Hematopoietic multipotent progenitor cell treated with erythropoietin and hydrocortisone succinate and interleukin-3 and kit ligand, for 4 days (in vitro differentiated cells): ENCODE results near the gene CDK3.
"Not testable (repeated sequence)": the region's sequence is repeated elsewhere in the genome, so short reads cannot be mapped to it uniquely, and the experiment has no call there.

ENCODE experiments used
- DNase-seq: peaks from one replicate; pipeline ENCODE4 v3.0.0-alpha.2; 2015

Gene CDK3

DNA sequence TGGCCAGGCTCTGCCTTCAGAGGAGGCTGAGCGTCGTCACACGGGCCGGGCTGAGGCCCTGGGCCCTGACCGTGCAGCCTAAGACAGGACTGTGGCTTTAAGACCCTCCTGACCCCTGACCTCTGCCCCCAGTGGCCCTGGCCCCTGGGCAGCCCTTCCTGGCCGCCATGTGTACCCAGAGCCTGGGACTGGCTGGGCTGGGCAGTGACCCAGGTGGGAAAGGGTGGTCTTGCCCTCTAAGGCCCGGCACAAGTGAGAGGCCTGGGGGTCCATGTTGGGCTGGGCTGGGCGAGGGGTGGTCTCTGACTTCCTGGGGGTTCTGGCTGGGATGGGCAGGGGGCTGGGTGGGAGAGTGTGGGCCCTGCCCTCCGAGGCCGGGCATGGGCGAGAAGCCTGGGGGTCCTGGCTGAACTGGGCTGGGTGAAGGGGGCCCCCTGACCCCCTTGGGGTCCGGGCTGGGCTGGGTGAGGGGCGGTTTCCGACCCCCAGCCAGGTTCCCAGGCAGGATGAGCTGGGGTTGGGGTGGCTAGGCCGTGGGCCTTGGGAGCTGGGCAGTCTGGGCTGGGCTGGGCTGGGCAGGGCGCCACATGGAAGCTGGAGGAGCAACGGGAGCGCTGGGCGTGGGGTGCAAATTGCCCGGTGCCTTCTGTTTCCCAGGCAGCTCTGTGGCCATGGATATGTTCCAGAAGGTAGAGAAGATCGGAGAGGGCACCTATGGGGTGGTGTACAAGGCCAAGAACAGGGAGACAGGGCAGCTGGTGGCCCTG, at the start of gene CDK3:
TSS of gene CDK3 (plus strand) at position 101 of the 767 bp plus-strand sequence. CDS start at position 672, 571 bp downstream.
- no peak for DNase-seq

GRCh38 chr17:75950855-75951554, 49.6 kb upstream of the CDK3 start:
- DNase-seq: peak; percentile 93

DNA sequence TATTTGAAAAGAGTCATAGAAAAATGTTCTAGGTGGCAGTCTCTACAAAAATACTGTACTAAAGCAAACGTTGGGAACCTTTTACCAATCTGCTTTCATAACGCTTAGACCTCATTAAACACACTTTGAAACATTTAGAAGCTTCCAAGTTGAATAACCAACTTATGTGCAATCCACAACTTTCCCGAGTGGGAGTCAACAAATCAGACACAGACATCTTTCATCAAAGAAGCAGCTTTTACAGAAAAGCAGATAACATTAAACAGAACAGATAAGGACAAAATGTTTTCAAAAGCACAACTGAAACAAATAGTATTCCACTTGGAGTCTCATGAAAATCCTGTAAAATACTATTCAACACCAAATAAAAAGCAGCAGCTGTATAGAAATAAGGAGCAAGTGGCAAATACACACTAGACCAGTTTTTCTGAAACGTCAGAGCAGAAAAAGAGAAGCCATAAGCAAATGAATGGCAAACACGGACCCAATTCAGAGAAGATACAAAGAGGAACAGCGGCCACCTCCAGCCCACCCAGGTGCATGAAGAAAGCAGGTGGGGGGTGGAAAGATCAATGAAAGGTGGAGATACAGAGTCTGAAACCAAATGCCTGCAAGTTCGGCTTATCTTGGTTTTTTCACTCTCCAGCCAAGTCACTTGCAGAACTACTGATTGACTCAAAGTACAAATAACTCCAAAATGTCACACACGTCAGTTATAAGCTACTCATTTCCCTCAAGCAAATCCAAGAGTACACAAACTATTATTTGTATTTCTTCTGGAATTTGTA, 41.4 kb upstream of the CDK3 start:
- no peak for DNase-seq

DNA sequence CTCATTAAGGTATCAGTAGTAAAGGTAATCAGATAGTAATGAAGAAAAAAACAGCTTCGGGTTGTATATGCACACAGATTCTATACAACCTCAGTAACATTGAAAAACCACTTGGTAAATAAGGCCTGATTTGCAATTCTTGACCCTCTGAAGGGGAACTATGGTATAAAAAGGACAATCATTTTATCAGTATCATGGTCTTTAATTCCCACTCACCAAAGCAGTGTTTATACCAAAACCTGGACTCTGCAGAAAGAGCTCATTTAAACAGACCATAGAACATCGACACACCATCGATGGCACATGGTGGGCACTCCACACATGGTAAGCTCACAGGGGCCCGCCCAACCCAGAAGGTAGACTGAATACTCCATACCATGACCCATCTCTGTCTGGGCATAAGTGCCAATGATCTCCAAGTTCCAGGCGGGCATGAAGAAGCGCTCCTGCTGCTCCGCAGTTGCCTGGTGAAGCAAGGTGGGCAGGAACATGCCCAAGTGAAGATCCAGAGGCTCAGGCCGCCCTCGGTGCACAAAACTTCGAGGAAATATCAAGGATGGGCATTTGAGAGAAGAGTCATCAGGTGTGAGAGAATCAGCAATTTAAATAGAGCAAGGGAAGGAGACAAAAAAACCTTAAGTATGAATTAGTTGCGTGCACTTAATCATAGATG, 40.7 kb upstream of the CDK3 start:
- DNase-seq: no peak

DNA sequence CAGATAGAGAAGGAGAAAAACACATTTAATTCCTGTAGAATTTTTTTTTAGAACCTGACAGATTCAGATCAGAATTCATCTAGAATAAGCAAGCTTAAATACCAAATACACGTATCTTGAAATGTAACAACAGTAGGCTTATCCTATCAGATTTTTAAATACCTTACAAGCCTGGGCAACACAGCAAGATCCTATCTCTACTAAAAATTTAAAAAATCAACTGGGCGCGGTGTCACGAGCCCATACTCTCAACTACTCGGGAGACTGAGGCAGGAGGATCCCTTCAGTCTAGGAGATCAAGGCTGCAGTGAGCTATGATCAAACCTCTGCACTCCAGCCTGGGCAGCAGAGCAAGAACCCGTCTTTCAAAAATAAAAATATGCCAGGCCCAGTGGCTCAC, 35.2 kb upstream of the CDK3 start:
- DNase-seq: no peak

- not testable (repeated sequence) for DNase-seq
Measured at GRCh38 chr17:75969044-75969443, 31.6 kb upstream of the CDK3 start.

DNA sequence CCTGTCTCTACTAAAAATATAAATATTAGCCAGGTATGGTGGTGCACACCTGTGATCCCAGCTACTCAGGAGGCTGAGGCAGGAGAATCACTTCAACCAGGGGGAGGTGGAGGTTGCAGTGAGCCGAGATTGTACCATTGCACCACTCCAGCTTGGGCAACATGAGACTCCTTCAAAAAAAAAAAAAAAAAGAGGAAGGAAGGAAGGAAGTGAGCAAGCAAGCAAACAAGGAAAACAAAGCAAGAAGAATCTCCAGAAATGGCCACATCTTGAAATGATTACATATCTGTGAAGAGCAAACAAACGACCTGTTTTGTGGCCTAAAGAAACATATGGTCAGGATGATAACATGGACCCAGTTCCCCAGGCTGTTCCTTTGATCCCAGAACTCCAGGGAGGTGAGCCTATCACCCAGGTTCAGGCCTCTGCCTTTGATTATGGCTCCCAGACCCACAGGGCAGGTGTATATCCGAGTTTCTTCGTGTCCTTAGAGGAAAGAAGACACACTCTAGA, 30.6 kb upstream of the CDK3 start:
- DNase-seq: peak; percentile 62

DNA sequence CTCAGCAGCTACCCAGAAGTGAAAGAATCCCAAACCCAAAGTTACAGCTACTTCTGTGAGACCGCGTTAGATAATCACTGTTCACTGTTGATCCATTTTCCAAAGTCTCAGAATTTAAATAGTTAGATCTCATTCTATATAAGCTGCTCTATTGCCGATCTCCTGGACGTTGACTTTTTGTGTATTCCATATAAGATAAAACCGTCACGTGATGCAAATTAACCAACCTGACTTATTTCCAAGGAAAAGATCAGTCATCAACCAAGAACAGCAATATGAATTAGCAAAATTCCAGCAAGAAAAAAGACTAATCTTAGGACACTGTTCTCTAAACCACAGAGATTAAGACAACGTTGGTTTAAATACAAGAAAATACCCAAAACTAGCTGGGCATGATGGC, 30.0 kb upstream of the CDK3 start:
- DNase-seq: no peak

DNA sequence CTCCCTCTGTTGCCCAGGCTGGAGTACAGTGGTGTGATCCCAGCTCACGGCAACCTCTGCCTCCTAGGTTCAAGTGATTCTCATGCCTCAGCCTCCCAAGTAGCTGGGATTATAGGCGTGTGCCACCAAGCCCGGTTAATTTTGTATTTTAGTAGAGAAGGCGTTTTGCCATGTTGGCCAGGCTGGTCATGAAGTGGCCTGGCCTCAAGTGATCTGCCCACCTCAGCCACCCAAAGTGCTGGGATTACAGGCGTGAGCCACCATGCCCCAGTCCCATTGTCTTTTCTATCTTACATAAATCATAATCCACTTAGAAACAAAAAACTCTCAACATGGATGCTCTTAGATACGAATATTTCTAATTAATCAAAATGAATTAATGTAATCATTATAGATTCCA, 25.5 kb upstream of the CDK3 start:
- DNase-seq: not testable (repeated sequence)

- DNase-seq: no peak
Measured at GRCh38 chr17:75975757-75976174, 24.9 kb upstream of the CDK3 start.

DNA sequence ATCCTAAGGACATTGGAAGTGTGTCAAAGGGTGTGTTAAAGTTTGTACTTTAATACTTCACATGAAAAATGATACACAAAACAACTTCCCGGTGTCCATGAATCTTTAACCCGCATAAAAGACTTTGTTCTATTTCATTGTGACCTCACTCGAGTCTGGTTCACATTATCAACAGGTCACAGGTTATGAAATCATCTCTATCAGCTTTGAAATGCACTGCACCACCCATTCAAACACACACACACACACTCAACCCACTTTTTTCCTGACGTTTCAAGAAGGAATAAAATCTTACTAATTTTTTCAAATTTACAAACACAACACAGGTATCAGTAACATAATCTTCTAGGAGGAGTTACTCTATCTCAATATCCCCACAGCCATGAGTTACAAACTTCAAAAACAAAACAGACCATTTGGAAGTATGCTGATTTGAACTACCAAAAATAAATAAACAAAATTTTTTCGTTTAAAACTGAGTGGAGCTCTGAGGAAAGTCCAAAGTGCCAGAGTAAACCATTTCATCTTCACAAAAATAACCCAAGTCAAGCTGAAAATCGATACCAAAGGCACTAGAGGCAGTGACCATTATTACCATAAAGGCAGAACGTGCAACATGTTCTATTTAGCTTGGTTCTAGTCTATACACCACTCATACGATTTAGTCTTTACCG, 24.3 kb upstream of the CDK3 start:
- peak; percentile 65 for DNase-seq

DNA sequence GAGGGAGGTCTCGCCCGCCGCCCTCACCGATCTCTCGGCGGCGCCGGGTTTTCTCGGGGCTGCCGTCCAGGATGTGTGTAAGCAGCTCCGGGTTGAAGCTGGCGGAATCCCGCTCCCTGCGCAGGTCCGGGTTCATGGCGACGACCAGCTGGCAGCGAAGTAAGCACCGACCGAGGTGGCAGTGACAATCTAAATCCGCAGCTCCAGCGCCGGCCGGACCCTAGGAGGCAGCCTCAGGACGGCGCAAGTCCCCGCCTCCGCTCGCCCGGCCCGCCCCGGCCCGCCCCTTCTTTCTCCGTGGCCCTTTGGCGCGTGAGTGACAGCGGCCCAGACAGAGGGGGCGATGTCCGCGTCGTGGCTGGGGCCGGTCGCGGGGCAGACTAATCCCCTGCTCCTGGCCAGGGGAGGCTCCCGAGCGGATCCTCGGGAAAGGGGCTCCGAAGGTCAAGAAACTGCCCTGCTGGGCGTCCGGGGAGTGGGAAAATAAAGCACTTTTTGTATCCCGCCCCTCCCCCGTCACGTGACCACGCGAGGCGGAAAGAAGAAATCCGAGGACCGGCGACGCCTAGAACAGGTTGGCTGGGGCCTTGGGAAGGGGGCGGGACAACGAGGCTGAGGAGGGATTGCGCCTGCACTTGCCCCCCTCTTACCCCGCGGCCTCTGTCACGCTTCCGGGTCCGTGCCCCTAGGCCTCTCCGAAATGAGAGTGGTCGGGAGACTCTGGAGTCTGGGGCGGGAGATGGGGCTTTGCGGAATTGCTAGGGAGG, 21.5 kb upstream of the CDK3 start, which contains the start of the genes ACOX1 and TEN1:
TSS of gene ACOX1 (minus strand) at position 229 of the 767 bp plus-strand sequence. CDS start at position 136, 93 bp downstream.
TSS of gene TEN1 (plus strand) at position 303 of the 767 bp plus-strand sequence. CDS start 6,953 bp downstream, outside the sequence.
- peak; percentile 99 for DNase-seq

- no peak for DNase-seq
Measured at GRCh38 chr17:75979705-75980187, 20.9 kb upstream of the CDK3 start.

- DNase-seq: no peak
Measured at GRCh38 chr17:75980188-75981018, 20.3 kb upstream of the CDK3 start.

DNA sequence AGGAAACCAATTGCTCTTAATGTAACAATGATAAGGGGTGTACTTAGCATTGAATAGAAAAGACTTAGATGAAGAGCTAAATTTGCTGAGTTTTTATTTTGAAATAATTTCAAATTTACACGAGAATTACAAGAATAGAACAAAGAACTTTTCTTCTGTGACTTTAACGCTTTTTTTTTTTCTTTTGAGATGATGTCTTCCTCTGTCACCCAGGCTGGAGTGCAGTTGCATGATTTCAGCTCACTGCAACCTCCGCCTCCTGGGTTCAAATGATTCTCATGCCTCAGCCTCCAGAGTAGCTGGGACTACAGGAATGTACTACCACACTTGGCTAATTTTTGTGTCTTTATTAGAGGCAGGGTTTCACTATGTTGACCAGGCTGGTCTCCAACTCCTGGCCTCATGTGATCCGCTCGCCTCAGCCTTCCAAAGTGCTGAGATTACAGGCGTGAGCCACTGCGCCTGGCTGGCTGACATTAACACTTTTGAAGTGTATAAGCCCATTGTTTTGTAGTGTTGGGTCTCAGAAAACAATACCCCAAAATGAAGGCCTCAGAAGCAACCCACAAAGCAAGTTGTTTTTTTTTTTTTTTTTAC, 19.5 kb upstream of the CDK3 start:
- no peak for DNase-seq

DNA sequence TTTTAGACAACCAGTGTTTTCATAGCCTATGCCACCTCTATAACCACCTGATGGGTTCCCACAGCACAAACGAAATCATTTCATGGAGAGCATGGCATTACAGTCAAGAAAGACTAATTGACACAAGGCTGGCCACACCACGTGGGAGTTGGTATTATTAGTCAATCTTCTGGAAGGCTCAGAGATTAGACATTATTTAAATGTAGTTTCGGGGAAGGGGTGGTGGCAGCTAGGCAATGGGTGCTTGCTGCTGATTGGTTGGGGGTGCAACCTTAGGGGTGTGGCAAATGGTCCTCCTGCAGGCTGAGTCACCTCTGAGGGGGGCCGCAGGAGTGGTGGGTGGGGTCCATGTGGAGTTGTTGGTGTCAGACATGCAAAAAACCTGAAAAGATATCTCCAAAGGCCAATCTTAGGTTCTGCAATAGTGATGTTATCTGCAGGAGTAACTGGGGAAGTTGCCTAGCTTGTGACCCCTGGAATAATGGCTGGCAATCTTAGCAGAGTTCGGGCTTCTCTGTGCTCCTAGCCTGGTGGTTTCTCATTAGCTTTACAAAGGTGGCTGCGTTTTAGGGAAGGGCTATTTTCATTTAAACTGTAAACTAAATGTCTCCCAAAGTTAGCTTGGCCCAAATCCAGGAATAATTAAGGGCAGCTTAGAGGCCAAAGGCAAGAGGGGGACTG, 17.0 kb upstream of the CDK3 start:
- peak; percentile 88 for DNase-seq

DNA sequence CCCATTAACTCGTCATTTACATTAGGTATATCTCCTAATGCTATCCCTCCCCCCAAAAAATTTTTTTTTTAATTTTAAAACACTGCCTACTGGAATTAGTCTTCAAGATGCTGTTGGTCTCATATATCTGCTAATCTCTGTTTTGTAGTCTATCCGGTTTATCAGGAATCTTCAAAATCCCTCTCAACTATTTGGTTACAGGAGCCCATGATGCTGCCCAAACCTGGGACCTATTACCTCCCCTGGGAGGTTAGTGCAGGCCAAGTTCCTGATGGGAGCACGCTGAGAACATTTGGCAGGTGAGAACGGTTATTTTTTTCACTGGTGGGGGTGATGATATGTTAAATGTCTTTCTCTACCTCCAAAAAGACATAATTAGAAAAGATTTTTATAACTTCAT, 14.7 kb upstream of the CDK3 start:
- DNase-seq: no peak

- no peak for DNase-seq
Measured at GRCh38 chr17:75987041-75987440, 13.6 kb upstream of the CDK3 start.

DNA sequence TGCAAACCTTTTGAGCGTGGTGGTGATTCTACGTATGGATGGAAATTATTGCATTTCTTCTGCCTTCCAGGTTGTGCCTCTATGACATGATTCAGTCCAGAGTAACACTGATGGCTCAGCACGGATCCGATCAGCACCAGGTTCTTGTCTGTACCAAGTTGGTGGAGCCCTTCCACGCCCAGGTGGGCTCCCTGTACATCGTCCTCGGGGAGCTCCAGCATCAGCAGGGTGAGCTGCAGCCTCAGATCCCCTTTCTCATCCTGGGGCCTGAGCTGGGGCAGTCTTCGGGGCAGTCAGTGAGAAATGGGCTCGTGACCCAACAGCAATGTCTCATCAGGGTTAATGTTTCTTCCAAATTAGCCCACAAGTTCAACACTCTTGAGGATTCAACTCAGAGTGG, 9.3 kb upstream of the CDK3 start:
- no peak for DNase-seq
